HEK293 (cell line): ENCODE results near the gene GREM2.

Experiments used
- CTCF ChIA-PET: fragments of 350-600 bp; formaldehyde crosslinking; extraction: SDS; loops from one replicate; lab custom pipeline; 2021; ENCODE audit warnings: antibody characterized with exemption; lab: Yijun Ruan, JAX
- POLR2A ChIA-PET: fragments of 300-600 bp; formaldehyde crosslinking; extraction: SDS; loops from one replicate; lab custom pipeline; 2020; ENCODE audit warnings: antibody characterized with exemption, inconsistent platforms; lab: Yijun Ruan, JAX
- H3K27ac ChIP-seq: fragments of 200-500 bp; sonication (Bioruptor generic); 2 replicates; pipeline ENCODE4 v1.5.1; 2014; ENCODE audit warnings: low read depth, low read length, control low read depth, inconsistent platforms; ENCODE audit errors: extremely low read depth
- H3K36me3 ChIP-seq, 2 experiments: fragments of 200-500 bp in 1 of 2; sonication (Bioruptor generic) in 1 of 2; 1 replicate in 1 of 2; 2 replicates in 1 of 2; pipeline ENCODE4 v1.5.1; 2014 to 2017; ENCODE audit warnings: inconsistent platforms in 2 of 2, low read length in 2 of 2; ENCODE audit not compliant: control insufficient read depth in 2 of 2, insufficient read depth in 1 of 2
- H3K4me1 ChIP-seq: fragments of 200-500 bp; sonication (Bioruptor generic); 2 replicates; pipeline ENCODE4 v1.5.1; 2014; ENCODE audit warnings: mild to moderate bottlenecking, low read length, inconsistent platforms; ENCODE audit not compliant: control insufficient read depth, insufficient read depth
- H3K4me3 ChIP-seq: 2 replicates; pipeline ENCODE4 v1.5.1; 2011; ENCODE audit warnings: low read depth, mild to moderate bottlenecking, control low read depth, low read length, moderate library complexity
- H3K9me3 ChIP-seq: fragments of 200-500 bp; sonication (Bioruptor generic); 2 replicates; pipeline ENCODE4 v1.5.1; 2014; ENCODE audit warnings: low read depth, low read length, inconsistent platforms; ENCODE audit not compliant: control insufficient read depth, insufficient read depth
- EGR2 ChIP-seq: fragments of 450-650 bp; formaldehyde crosslinking; IDR thresholded peaks from 2 replicates; pipeline ENCODE4 v1.5.1; 2016; ENCODE audit warnings: low read depth, missing biosample characterization, missing genetic modification characterization
- ZBTB20 ChIP-seq: fragments of 450-650 bp; formaldehyde crosslinking; IDR thresholded peaks from 2 replicates; pipeline ENCODE4 v1.5.1; 2016; ENCODE audit warnings: missing biosample characterization, missing genetic modification characterization
- ZBTB49 ChIP-seq: fragments of 450-650 bp; formaldehyde crosslinking; IDR thresholded peaks from 2 replicates; pipeline ENCODE4 v1.5.1; 2016; ENCODE audit warnings: missing biosample characterization, missing genetic modification characterization, low read depth
- ZFP3 ChIP-seq: fragments of 450-650 bp; formaldehyde crosslinking; IDR thresholded peaks from 2 replicates; pipeline ENCODE4 v1.5.1; 2016; ENCODE audit warnings: low read depth, missing biosample characterization, missing genetic modification characterization
- ZNF112 ChIP-seq: fragments of 450-650 bp; formaldehyde crosslinking; IDR thresholded peaks from 2 replicates; pipeline ENCODE4 v1.5.0; 2017; ENCODE audit warnings: missing biosample characterization, missing genetic modification characterization
- ZNF19 ChIP-seq: fragments of 450-650 bp; formaldehyde crosslinking; IDR thresholded peaks from 2 replicates; pipeline ENCODE4; 2016; ENCODE audit warnings: missing biosample characterization, missing genetic modification characterization, low read depth
- ZNF239 ChIP-seq: fragments of 450-650 bp; formaldehyde crosslinking; IDR thresholded peaks from 2 replicates; pipeline ENCODE4 v1.5.1; 2016; ENCODE audit warnings: missing biosample characterization, missing genetic modification characterization
- ZNF248 ChIP-seq: fragments of 450-650 bp; formaldehyde crosslinking; IDR thresholded peaks from 2 replicates; pipeline ENCODE4 v1.5.1; 2017; ENCODE audit warnings: missing biosample characterization, missing genetic modification characterization
- ZNF335 ChIP-seq: fragments of 450-650 bp; formaldehyde crosslinking; conservative IDR thresholded peaks from 2 replicates; pipeline ENCODE4 v1.5.1; 2016; ENCODE audit warnings: missing biosample characterization, missing genetic modification characterization
- ZNF404 ChIP-seq: fragments of 450-650 bp; formaldehyde crosslinking; IDR thresholded peaks from 2 replicates; pipeline ENCODE4 v1.5.1; 2017; ENCODE audit warnings: missing biosample characterization, missing genetic modification characterization
- ZNF433 ChIP-seq: fragments of 450-650 bp; formaldehyde crosslinking; IDR thresholded peaks from 2 replicates; pipeline ENCODE4 v1.5.1; 2016; ENCODE audit warnings: missing biosample characterization, missing genetic modification characterization, low read depth
- ZNF510 ChIP-seq: fragments of 450-650 bp; formaldehyde crosslinking; IDR thresholded peaks from 2 replicates; pipeline ENCODE4 v1.5.1; 2018; ENCODE audit warnings: mild to moderate bottlenecking, missing genetic modification characterization, missing biosample characterization; ENCODE audit not compliant: insufficient replicate concordance
- ZNF513 ChIP-seq: fragments of 450-650 bp; IDR thresholded peaks from 2 replicates; pipeline ENCODE4 v1.5.1; 2018; ENCODE audit warnings: missing biosample characterization, missing genetic modification characterization
- TF ChIP-seq, protein P1 (sequence below): fragments of 450-650 bp; formaldehyde crosslinking; IDR thresholded peaks from 2 replicates; pipeline ENCODE4 v1.5.1; 2016; ENCODE audit warnings: missing biosample characterization, missing genetic modification characterization
- TF ChIP-seq, protein P2 (sequence below): fragments of 450-650 bp; formaldehyde crosslinking; IDR thresholded peaks from 2 replicates; pipeline ENCODE4 v1.5.1; 2017; ENCODE audit warnings: missing biosample characterization, mild to moderate bottlenecking, missing genetic modification characterization, moderate library complexity
- TF ChIP-seq, protein P3 (sequence below): fragments of 450-650 bp; formaldehyde crosslinking; IDR thresholded peaks from 2 replicates; pipeline ENCODE4 v1.5.1; 2016; ENCODE audit warnings: missing biosample characterization, missing genetic modification characterization

The GREM2 gene

GRCh38 chr1:240577095-240577494 is 34.9 kb downstream of the GREM2 start (continued):
- TF ChIP-seq ZNF513 (tag by site-specific recombination) = no peak
- TF ChIP-seq ZNF112 = no peak
- no peak for TF ChIP-seq ZNF19 (tag by site-specific recombination)
- TF ChIP-seq, protein P1, sequence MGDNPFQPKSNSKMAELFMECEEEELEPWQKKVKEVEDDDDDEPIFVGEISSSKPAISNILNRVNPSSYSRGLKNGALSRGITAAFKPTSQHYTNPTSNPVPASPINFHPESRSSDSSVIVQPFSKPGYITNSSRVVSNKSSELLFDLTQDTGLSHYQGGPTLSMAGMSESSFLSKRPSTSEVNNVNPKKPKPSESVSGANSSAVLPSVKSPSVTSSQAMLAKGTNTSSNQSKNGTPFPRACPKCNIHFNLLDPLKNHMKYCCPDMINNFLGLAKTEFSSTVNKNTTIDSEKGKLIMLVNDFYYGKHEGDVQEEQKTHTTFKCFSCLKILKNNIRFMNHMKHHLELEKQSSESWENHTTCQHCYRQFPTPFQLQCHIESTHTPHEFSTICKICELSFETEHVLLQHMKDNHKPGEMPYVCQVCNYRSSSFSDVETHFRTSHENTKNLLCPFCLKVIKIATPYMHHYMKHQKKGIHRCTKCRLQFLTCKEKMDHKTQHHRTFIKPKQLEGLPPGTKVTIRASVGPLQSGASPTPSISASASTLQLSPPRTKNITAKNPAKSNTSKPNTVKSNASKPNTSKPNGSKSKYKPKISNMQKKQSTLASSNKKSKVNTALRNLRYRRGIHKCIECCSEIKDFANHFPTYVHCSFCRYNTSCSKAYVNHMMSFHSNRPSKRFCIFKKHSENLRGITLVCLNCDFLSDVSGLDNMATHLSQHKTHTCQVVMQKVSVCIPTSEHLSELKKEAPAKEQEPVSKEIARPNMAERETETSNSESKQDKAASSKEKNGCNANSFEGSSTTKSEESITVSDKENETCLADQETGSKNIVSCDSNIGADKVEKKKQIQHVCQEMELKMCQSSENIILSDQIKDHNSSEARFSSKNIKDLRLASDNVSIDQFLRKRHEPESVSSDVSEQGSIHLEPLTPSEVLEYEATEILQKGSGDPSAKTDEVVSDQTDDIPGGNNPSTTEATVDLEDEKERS = no peak
- TF ChIP-seq ZNF335 (tag by site-specific recombination) = no peak
- no peak for TF ChIP-seq ZNF248 (tag by site-specific recombination)
- TF ChIP-seq ZNF404 (tag by site-specific recombination) = no peak
- no peak for TF ChIP-seq ZBTB20 (tag by site-specific recombination)
- TF ChIP-seq, all 188 proteins: peak for 0

DNA sequence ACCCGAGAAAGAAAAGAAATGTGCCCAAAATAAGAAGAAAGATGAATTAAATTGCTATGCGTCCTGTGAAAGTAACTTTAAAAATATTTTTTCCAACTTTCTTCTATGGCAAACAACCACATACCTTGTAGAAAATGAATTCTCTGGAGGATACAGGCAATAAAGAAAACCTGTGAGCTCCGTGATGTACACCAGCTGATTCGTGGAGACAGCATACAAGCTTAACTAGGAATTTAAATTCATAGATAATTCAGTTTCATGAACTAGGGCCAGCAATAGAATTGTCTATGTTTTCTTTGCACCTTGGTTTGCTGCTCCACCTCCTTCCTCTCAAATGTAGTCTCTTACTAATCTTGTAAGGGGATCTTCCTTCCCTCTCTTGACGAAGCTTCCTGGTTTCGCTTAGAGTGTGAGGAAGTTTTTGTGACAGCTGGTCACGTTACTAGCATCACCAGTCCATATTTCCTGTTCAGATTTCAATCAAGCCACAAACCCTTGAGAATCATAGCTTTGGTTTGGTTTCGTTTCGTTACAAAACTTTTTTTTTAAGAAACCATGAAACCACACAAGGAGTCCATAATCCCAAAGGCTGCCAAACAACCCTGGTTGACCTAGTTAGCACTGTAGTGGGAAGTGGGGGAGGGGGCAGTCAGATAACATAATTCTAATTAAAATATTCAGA is 35.8 kb downstream of the GREM2 start:
- Histone ChIP-seq H3K4me3 (no peak overlapping the region), H3K4me1 (no peaks in the 10 kb centered on the region; the same call in 1 of the 2 replicates), H3K9me3 (no peaks in the 10 kb centered on the region), H3K36me3 (no peaks in the 10 kb centered on the region), H3K27ac (no peak overlapping the region)
- POLR2A ChIA-PET = no interaction called here
- CTCF ChIA-PET = interaction anchor here (0.8 kb wide), 1 partner anchor 387 kb away, joined by 4 read pairs; no protein-coding TSS in a partner anchor
- TF ChIP-seq, protein P2, sequence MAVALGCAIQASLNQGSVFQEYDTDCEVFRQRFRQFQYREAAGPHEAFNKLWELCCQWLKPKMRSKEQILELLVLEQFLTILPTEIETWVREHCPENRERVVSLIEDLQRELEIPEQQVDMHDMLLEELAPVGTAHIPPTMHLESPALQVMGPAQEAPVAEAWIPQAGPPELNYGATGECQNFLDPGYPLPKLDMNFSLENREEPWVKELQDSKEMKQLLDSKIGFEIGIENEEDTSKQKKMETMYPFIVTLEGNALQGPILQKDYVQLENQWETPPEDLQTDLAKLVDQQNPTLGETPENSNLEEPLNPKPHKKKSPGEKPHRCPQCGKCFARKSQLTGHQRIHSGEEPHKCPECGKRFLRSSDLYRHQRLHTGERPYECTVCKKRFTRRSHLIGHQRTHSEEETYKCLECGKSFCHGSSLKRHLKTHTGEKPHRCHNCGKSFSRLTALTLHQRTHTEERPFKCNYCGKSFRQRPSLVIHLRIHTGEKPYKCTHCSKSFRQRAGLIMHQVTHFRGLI (tag by site-specific recombination) = no peak
- TF ChIP-seq, protein P3, sequence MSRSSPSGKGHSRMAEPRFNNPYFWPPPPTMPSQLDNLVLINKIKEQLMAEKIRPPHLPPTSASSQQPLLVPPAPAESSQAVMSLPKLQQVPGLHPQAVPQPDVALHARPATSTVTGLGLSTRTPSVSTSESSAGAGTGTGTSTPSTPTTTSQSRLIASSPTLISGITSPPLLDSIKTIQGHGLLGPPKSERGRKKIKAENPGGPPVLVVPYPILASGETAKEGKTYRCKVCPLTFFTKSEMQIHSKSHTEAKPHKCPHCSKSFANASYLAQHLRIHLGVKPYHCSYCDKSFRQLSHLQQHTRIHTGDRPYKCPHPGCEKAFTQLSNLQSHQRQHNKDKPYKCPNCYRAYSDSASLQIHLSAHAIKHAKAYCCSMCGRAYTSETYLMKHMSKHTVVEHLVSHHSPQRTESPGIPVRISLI (tag by site-specific recombination) = no peak
- TF ChIP-seq EGR2 (tag by site-specific recombination) (no peak), ZNF433 (tag by site-specific recombination) (no peak), ZFP3 (tag by site-specific recombination) (no peak), ZNF239 (tag by site-specific recombination) (no peak), ZBTB49 (tag by site-specific recombination) (no peak), ZNF510 (tag by site-specific recombination) (no peak)
